ENCODE results near the gene ADAMTSL1.

- TF ChIP-seq POLR2A (IDR thresholded peaks at IDR 0.05): no peak
- no peak for TF ChIP-seq CTCF (IDR thresholded peaks at IDR 0.05)
Observed at GRCh38 chr9:18903450-18903849, 429.5 kb downstream of the ADAMTSL1 start.
